HG03064 (cell line): ENCODE data around the gene QRICH1.
A peak's percentile ranks its signal among the peaks of the same experiment; 100 is the strongest.

Experiments used
- ATAC-seq: cut with Tn5 transposase; IDR thresholded peaks from one replicate; pipeline ENCODE4 v1.9.1; 2021; ENCODE audit warnings: low read depth; ENCODE audit not compliant: unreplicated experiment

Gene QRICH1

DNA sequence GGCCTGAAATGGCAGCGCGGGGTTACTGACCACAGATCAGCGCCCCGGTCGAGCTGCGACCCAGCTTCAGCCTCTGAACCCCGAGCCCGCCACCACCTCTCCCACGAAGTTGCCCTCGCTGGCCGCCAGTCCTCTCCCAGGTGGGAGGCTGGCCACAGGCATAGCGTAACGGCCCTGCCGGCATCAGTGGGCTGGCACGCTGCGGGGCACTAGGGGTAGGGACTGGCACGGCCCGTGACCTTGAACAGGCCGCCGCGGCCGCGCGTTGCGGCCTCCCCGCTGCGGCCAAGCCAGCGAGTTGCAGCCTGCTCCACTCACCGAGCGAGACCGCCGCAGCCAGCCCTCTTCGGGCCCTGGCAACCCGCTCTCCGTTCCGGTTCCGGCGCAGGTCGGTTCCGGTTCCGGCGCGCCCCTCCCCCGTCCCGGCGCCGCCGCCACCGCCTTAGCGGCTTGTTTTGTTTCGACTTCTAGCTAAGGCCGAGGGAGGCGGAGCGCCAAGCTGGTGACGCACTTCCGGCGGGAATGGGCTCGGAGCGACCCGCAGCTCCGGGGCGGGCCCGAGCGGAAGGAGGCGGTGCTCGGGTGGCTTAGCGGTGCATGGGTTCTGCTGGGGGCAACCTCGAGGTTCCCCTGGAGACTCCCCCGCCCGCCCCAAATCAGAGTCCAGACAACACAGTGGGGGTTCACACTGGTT, 26.7 kb upstream of the QRICH1 start, which contains the start of gene USP19:
Gene USP19, minus strand, starts transcription at position 386 of the 694 bp plus-strand sequence. CDS start 1,678 bp downstream, outside the sequence.
- ATAC-seq, result peak; percentile 72

DNA sequence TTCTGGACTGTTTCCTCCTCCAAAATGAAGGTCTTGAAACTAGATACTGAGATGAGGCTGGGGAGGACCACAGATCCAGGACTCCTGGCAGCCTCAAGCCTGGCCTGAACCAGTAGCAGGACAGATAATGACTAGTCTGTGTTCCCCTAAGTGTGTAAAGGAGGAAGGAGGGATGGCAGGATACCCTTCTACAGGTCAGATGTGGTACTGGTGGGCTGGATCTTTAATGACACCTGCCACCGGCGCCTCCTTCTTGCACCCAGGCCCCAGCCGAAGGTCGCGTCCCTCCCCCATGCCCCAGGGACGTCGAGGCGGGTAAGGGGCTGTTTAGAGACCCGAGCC, 26.2 kb upstream of the QRICH1 start:
- ATAC-seq, result no peak

DNA sequence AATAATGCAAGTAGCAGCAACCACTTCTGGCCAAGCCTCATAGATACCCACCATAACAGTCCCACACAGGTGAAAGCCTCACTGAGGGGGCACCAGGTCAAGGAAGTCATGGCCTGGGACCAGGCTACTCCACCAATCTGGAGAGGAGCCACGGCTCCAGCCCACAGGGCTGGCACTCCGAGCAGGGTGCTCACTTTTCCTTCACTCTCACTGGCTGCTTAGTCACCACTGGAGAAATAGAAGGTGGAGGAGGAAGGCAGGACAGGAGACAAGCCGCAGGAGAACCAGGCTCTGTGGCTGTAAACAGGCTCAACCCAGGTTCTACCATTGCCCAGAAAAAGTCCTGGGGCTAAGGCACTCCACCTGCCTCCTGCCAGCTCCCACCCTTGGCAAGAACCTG, 25.6 kb upstream of the QRICH1 start:
- no peak for ATAC-seq

DNA sequence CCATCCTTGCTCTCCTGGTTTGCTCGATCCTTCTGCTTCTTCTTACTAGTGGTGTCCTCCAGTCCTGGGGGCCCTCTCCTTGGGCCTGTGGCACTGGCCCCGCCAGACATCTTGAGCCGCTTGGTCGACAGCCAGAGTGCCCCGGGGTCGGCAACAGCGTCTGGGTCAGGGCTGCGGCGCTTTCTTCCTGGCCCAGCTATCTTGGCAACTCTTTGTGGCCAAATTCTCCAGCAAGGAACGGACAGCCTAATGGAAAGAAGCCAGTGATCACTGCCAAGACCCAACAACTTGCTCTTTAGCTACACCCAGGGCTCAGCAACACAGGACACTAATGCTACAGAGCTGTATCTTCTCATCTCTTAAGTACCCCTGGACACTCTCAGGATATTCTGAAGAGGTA, 25.2 kb upstream of the QRICH1 start:
- ATAC-seq, result no peak

DNA sequence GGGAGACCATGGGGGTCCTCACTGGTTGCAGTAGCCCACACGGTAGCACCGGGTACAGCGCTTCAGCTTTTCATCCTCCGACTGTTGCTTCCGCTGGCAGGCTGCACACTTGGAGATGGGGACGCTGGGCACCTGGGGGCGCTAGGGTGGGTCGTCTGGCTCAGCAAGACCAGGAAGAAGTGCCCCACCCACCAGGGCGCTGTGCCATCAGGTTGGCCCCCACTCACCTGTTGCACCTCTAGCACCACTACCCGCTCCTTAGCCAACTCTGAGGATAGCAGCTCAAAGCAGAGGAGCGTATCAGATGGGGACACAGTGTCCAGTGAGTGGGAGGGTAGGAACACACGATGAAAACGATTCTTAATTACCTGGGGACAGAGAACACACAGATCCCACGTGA, 18.4 kb upstream of the QRICH1 start:
- ATAC-seq, result no peak

DNA sequence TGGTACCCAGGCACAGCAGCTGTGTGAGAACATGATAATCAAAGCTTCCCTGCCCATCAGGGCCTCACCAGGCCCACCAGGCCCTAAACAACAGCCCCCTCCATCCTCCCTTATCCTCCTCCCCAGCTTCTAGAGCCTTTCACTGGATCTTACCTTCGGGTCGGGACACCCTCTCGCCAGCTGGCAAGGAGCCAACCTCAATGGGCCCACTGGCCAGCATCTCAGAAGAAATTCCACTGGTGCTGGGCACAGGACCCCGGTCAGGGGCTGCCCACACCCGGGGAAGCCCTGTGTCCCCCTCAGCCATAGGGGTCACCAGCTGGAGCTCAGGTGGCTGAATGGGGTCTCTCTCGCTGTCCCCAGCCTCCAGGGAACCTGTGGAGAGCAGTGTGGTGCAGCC, 17.5 kb upstream of the QRICH1 start:
- no peak for ATAC-seq

DNA sequence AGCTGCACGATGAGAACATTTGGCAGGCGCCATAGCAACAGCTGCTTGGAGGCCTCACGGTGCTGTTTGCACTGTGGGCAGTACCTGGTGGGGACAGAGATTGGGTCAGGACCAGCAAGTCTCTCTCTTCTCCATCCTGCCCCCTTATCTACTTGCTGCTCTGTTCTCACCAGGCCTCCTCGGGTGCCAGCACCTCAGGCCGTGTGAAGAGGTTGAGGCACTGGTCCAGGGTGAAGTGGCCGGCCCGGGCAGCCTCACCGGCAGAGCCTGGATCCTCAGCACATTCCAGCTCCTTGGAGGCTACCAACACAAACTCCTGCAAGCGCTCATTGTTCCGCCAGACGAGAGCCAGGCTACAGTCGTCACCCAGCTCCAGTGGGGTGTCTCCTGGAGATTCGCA, 16.9 kb upstream of the QRICH1 start:
- no peak for ATAC-seq

DNA sequence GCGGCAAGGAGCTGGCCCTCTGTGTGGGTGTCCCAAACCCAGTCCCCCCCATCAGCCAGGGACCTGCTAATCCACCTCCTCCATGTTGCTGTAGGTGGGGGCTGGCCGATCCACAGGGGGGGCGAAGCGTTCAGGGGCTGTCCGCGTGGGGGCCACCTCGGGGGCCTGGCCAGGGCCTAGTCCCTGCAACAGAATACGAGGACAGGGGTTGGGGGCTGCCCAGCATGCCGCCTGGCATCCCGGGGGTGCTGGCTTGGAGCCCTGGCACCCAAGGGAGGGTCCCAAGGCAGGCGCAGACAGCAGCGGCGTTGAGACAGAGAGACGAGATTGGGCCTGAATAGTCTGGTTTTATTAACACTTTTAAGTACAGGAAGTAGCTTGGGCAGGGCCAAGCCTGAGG, 14.5 kb upstream of the QRICH1 start:
- no peak for ATAC-seq

DNA sequence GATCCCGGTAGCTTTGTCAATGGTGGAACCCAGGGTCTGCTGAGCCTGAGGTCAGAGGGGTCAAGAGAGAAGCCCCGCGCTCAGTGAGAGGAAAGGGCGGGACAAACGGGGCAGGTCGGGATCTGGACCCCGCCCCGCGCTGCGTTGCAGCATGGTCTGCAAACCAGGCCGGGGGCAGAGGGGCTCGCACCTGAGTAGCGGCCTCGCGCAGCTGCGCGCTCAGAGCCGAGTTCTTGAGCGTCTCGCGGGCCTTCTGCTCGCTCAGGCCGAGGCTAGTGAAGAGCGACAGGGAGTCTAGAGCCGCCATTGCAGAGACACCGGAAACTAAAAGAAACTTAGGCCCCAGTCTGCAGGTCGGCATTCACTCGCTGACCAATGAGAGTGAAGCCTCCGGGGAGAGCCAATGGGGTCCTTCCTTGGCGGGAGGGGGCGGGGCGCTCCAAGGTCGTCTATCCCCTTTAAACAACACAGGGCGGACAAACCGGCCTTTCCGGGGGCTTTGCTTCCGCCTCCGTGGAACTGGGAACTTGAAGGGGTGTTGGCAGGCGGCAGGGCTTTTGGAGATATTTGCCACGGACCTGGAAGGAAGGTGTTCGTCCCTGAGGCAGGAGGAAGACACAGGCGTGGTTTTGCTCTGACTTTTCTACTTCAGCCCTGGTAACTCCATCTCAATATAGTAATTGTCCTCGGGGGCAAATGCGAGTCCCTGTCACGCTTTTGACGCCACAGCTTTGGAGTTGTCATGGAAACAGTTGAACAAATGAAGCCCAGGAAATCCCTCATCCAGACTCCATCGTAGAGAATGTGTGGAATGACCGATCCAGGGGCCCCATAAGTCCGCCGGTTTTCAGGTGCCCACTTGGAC, 10.8 kb upstream of the QRICH1 start, which contains the start of gene QARS1:
Gene QARS1, minus strand, starts transcription at position 331 of the 865 bp plus-strand sequence. Its CDS starts 24 bp downstream, at position 307.
- ATAC-seq, result no peak

DNA sequence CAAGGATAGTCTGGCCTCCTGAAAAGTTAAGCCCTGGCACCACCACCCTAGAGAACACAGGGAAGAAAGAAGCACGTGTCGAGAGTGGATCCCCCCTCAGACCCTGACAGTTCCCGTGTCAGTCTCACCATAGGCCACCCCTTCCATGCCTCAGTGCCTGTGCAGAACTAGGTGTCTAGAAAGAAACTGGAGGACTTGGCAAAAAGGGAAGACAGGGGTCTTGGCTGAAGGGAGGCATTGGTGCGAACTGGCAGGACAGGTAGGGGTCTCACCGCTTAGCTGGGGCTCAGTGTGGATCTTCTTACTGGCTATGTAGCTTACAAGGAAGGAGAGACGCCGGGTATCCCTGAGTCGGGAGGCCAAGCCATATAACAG, 10.2 kb upstream of the QRICH1 start:
- no peak for ATAC-seq

DNA sequence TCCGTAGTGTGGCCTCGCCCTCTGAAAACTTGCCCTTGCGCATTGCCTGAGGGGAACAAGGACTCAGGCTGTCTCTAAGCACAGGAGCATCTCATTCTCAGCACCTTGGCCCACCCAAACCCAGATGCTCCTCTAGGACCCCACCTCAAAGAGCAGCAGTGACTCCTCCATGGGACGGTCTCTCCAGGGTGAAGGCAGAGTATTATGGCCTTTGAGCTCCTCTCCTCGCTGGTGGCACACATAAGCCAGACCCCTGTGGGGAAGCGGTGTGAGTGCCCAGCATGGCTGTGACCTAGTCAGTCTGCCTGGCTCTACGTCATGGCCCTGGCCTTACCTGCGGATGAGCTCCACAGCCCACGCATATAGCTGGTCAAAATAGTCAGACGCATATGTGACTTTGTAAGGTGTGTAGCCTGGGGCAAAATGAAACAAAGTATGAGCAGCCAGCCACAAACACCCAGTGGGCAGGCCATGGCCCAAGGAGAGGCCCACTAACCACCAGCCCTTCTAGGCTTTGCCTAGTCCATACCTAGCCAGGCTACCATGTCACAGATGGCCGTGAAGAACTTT, 6.3 kb upstream of the QRICH1 start:
- no peak for ATAC-seq

DNA sequence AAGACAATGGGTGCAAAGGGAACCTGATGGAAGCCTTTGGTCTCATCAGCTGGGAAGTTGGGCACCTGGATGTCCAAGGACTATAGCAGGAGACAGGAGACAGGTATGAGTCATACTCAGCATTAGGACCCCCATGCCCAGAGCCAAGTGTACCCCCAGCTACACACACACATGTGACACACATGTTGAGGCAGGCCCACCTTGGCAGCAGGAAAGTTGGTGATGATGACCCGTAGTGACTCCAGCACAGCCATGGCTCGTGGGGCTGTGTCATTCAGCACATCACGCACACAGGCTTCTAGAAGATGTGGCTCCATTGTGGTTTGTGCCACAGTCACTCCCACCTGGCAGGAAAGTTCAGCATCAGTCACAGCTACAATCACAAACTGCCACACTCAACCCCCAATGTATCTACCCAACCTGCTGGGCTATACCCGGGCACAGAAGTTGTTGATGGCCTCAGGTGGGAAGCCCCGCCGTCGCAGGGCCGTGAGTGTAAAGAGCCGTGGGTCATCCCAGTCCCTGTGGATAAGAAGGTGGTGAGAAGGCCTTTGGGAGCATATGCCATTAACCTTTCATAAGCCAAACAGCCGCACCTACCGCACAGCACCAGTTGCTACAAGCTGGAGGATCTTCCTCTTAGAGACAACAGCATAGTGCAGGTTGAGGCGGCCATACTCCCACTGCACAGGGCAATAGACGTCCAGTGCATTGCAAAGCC, 5.2 kb upstream of the QRICH1 start:
- ATAC-seq, result no peak

DNA sequence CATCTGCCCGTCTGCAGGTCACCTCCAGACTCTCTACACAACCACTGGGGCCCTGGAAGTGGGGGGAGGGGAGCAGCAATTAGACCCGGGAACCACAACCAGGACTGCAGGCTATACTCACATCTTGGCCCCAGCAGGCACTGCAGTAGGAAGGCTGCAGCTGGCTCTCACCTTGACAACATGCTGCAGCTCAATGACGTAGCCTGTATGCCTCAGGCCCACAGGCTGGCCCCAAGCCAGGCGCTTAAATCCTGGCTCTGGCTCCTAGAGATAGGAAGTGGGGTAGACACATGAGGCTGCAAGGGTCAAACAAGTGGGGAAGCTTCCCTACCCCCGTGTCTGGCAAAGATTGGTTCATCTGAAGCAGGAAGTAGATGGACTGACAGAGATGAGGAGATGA, 4.6 kb upstream of the QRICH1 start:
- no peak for ATAC-seq

DNA sequence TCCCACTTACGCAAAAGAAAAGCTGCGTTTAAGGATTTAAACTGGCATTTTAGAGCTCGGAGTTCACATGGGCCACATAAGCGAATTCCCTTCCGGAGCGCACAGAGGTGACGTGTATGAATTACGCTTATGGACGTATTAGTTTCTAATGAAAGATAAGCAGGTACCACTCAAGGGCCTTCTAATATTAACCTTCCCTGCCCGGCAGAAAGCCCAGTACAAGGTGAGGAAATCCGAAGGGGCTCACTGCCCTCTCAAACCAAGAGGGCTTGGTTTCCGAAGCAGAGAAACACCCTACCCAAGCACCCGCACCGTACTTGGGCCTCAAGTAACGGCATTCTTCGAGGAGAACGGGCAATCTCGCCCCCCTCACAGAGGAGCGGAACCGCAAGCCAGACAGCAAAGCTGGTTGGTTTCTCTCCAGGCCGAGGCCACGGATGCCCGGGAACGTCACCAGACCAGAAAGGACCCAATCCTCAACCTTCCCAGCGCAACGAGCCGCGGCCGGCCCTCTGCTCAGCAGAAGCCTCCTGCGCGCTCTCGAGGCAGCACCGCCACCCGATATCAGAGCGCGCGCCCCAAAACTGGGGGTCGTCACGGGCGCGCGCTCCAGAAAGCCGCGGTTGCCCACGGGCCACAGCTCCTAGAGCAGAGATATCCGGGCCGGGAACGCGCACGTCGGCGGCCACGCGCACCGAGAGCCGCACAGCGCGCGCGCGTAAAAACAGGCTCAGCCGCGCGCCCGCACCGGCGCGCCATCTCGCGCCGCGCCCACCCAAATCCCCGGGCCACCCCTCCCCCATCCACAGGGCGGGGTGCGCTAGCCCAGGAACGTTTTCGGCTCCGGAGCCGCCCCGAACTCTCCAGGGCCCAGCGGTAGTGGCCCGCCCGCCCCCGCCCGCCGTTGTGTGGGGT, 676 bp downstream of the QRICH1 start:
- peak; percentile 21 for ATAC-seq

DNA sequence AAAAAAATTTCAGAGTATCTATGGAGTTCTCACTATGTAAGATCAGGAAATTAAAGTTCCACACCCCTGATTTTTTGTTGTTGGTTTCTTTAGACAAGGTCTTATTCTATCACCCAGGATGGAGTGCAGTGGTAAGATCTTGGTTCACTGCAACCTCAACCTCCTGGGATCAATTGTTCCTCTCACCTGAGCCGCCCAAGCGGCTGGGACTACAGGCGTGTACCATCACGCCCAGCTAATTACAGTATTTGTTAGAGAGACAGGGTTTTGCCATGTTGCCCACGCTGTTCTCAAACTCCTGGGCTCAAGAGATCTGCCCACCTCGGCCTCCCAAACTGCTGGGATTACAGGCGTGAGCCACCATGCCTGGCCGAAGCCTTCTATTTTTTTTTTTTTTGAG, 12.4 kb downstream of the QRICH1 start:
- no peak for ATAC-seq

DNA sequence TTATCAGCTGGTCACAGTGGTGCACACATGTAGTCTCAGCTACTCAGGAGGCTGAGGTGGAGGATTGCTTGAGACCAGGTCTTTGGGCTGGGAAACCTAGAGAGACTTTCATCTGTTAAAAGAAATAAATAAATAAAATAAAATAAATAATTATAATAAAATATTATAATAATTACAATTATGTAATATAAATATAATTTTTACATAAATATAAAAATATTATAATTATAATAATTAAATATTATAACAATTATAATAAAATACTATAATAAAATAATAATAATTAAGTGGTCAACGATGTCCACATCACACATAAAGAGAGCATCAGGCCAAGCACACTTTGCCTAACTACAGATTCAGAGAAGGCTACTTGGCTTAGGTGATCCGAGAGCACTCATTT, 14.6 kb downstream of the QRICH1 start:
- ATAC-seq, result no peak

DNA sequence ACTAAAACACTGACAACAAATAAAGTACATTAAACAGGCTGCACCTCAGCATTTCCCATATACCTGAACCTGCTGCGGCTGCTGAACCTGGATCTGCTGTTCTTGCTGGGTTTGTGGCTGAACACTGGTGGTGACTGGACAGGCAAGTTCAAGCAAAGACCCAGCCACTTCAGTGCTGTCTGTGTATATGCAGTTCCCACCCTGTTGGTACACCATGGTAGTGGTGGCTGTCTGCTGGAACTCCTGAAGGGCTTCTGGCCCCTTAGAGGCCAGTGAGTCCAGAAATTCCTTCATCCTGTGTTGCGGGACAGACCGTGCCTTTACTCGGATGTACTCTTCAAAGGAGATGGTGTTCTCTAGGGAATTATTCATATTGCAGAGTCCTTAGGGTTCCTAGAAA, 17.2 kb downstream of the QRICH1 start:
- ATAC-seq, result no peak

DNA sequence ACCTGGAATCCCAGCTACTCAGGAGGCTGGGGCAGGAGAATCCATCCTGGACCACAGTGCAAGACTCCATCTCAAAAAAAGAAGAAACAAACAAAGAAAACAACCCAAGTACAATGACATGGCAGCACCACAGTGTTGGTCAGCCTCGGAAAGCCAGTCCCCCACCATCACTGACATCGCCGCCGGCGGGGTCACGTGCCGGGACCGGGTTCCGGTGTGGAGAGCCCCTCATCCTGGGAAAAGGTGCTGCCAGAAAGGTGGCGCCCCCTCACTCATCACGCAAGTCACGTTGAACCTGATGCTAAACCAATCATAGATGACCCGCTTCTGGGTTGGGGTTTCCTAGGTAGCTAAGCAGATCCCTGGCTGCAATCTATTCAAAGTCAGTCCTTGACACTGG, 17.8 kb downstream of the QRICH1 start:
- ATAC-seq, result no peak

DNA sequence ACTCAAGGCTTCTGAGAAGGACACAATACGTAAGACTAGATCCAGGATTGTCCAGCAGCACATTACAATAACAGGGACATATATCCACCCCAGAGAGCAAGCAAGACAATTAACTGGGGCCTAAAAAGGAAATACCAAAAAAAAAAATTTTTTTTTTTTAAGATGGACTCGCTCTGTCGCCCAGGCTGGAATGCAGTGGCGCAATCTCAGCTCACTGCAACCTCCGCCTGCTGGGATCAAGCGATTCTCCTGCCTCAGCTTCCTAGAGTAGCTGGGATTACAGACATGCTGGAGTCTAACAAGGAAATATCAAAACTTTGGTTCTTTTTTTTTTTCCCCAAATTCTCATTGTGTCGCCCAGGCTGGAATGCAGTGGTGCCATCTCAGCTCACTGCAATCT, 35.9 kb downstream of the QRICH1 start:
- no peak for ATAC-seq

DNA sequence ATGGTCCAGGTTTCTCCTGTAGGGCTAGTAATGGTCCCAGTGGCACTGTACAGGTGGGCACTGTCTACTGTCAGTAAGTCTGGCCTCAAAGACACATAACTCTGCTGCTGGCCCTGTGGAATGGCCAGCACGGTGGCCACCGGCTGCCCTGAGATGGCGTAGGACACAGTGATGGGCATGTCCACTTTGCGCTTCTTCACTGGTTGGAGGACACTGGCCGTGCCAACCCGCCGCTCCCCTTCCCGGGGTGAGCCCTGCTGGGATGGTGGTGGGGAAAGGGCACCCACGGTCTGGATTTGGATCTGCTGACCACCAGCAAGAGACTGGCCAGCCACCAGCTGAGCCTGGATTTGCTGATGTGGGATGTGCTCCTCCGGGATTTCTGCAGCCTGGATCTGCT, 36.6 kb downstream of the QRICH1 start:
- no peak for ATAC-seq
